ENCODE measurements around the gene MINDY1. TPM values are rescaled to one million over a fixed set of nuclear protein-coding genes. Genes with fewer than 3 reads are reported as not detected.

The MINDY1 gene
- total RNA-seq, 1 donor from 2014 or later: 16.2 TPM

GRCh38 chr1:150961756-150962155, 44.9 kb downstream of the MINDY1 start:
- H3K9me3 ChIP-seq (ENCODE audit: control insufficient read depth in 3 of 3, low read length in 3 of 3): no peaks in the 10 kb centered on the region
- peaks cover 57 to 81% (median 67%) of the 10 kb centered on the region in 3 donors for H3K36me3 ChIP-seq (ENCODE audit: control insufficient read depth in 3 of 3, insufficient read depth in 3 of 3, low read length in 3 of 3)
- H3K4me1 ChIP-seq (ENCODE audit: control insufficient read depth in 3 of 3, insufficient read depth in 3 of 3, low read length in 3 of 3): no peaks in the 10 kb centered on the region

GRCh38 chr1:150960646-150961045, 46.1 kb downstream of the MINDY1 start:
- H3K9ac ChIP-seq (ENCODE audit: low read depth in 1 of 3, low read length in 3 of 3): no peak overlapping the region
- H3K36me3 ChIP-seq (ENCODE audit: control insufficient read depth in 3 of 3, insufficient read depth in 3 of 3, low read length in 3 of 3): peaks cover 46 to 70% (median 60%) of the 10 kb centered on the region in 3 donors

More at GRCh38 chr1:150961756-150962155, 44.9 kb downstream of the MINDY1 start:
- H3K27me3 ChIP-seq (ENCODE audit: control insufficient read depth in 3 of 3, insufficient read depth in 3 of 3, low read length in 3 of 3): no peaks in the 10 kb centered on the region
- no peak overlapping the region for H3K4me3 ChIP-seq (ENCODE audit: low read length in 3 of 3)
- H3K27ac ChIP-seq (ENCODE audit: low read depth, low read length): no peak overlapping the region
- H3K9ac ChIP-seq (ENCODE audit: low read depth in 1 of 3, low read length in 3 of 3): no peak overlapping the region

GRCh38 chr1:150957666-150958065, 49.0 kb downstream of the MINDY1 start:
- no peaks in the 10 kb centered on the region for H3K4me1 ChIP-seq (ENCODE audit: control insufficient read depth in 3 of 3, insufficient read depth in 3 of 3, low read length in 3 of 3)
- peaks cover 38 to 62% (median 51%) of the 10 kb centered on the region in 3 donors for H3K36me3 ChIP-seq (ENCODE audit: control insufficient read depth in 3 of 3, insufficient read depth in 3 of 3, low read length in 3 of 3)
- no peaks in the 10 kb centered on the region for H3K27me3 ChIP-seq (ENCODE audit: control insufficient read depth in 3 of 3, insufficient read depth in 3 of 3, low read length in 3 of 3)
- no peak overlapping the region for H3K4me3 ChIP-seq (ENCODE audit: low read length in 3 of 3)
- no peak overlapping the region for H3K27ac ChIP-seq (ENCODE audit: low read depth, low read length)
- no peak overlapping the region for H3K9ac ChIP-seq (ENCODE audit: low read depth in 1 of 3, low read length in 3 of 3)
- H3K9me3 ChIP-seq (ENCODE audit: control insufficient read depth in 3 of 3, low read length in 3 of 3): no peaks in the 10 kb centered on the region

More at GRCh38 chr1:150960646-150961045, 46.1 kb downstream of the MINDY1 start:
- Histone ChIP-seq H3K27ac (ENCODE audit: low read depth, low read length) (no peak overlapping the region), H3K4me3 (ENCODE audit: low read length in 3 of 3) (no peak overlapping the region), H3K4me1 (ENCODE audit: control insufficient read depth in 3 of 3, insufficient read depth in 3 of 3, low read length in 3 of 3) (no peaks in the 10 kb centered on the region), H3K9me3 (ENCODE audit: control insufficient read depth in 3 of 3, low read length in 3 of 3) (no peaks in the 10 kb centered on the region), H3K27me3 (ENCODE audit: control insufficient read depth in 3 of 3, insufficient read depth in 3 of 3, low read length in 3 of 3) (no peaks in the 10 kb centered on the region)

- Histone ChIP-seq H3K36me3 (ENCODE audit: control insufficient read depth in 3 of 3, insufficient read depth in 3 of 3, low read length in 3 of 3) (peaks cover 37 to 64% (median 56%) of the 10 kb centered on the region in 3 donors), H3K4me3 (ENCODE audit: low read length in 3 of 3) (no peak overlapping the region), H3K4me1 (ENCODE audit: control insufficient read depth in 3 of 3, insufficient read depth in 3 of 3, low read length in 3 of 3) (no peaks in the 10 kb centered on the region), H3K27me3 (ENCODE audit: control insufficient read depth in 3 of 3, insufficient read depth in 3 of 3, low read length in 3 of 3) (no peaks in the 10 kb centered on the region), H3K9ac (ENCODE audit: low read depth in 1 of 3, low read length in 3 of 3) (no peak overlapping the region), H3K27ac (ENCODE audit: low read depth, low read length) (no peak overlapping the region), H3K9me3 (ENCODE audit: control insufficient read depth in 3 of 3, low read length in 3 of 3) (no peaks in the 10 kb centered on the region)
Observed at GRCh38 chr1:150955280-150955679, 51.4 kb downstream of the MINDY1 start.

- Histone ChIP-seq H3K36me3 (ENCODE audit: control insufficient read depth in 3 of 3, insufficient read depth in 3 of 3, low read length in 3 of 3) (peaks cover 40 to 67% (median 56%) of the 10 kb centered on the region in 3 donors), H3K27me3 (ENCODE audit: control insufficient read depth in 3 of 3, insufficient read depth in 3 of 3, low read length in 3 of 3) (no peaks in the 10 kb centered on the region), H3K27ac (ENCODE audit: low read depth, low read length) (no peak overlapping the region), H3K9ac (ENCODE audit: low read depth in 1 of 3, low read length in 3 of 3) (no peak overlapping the region), H3K4me3 (ENCODE audit: low read length in 3 of 3) (no peak overlapping the region), H3K9me3 (ENCODE audit: control insufficient read depth in 3 of 3, low read length in 3 of 3) (no peaks in the 10 kb centered on the region), H3K4me1 (ENCODE audit: control insufficient read depth in 3 of 3, insufficient read depth in 3 of 3, low read length in 3 of 3) (no peaks in the 10 kb centered on the region)
Observed at GRCh38 chr1:150954708-150955107, 52.0 kb downstream of the MINDY1 start.

Small RNAs within 50 kb of the gene (small RNA-seq; reads per million reads assigned to genes)
- gene RNU6-884P: not detected

Other genes starting within 250 kb of the MINDY1 start
- 29.2 TPM for gene CTSS, start 241.1 kb downstream of the MINDY1 start, total RNA-seq
- 55.3 TPM for gene CTSK, start 198.6 kb downstream of the MINDY1 start, total RNA-seq
- gene ARNT, start 130.3 kb downstream of the MINDY1 start, total RNA-seq: 31.8 TPM
- gene CTXND2, start 119.8 kb downstream of the MINDY1 start, total RNA-seq: not detected
- 47.5 TPM for gene SETDB1, start 80.5 kb downstream of the MINDY1 start, total RNA-seq
- 44.4 TPM for gene CERS2, start 32.1 kb downstream of the MINDY1 start, total RNA-seq
- not detected for gene ANXA9, start 24.6 kb downstream of the MINDY1 start, total RNA-seq
- gene PRUNE1, start 1.5 kb upstream of the MINDY1 start, total RNA-seq: 9.9 TPM
- gene BNIPL, start 29.7 kb upstream of the MINDY1 start, total RNA-seq: 0.52 TPM
- 1.6 TPM for gene C1orf56, start 40.8 kb upstream of the MINDY1 start, total RNA-seq
- 27.1 TPM for gene CDC42SE1, start 52.7 kb upstream of the MINDY1 start, total RNA-seq
- 2.1 TPM for gene MLLT11, start 53.5 kb upstream of the MINDY1 start, total RNA-seq
- 7.8 TPM for gene GABPB2, start 63.9 kb upstream of the MINDY1 start, total RNA-seq
- 15.7 TPM for gene SEMA6C, start 139.7 kb upstream of the MINDY1 start, total RNA-seq
- gene TNFAIP8L2, start 149.7 kb upstream of the MINDY1 start, total RNA-seq: 4.2 TPM
- gene LYSMD1, start 159.0 kb upstream of the MINDY1 start, total RNA-seq: 9.9 TPM
- 24.5 TPM for gene SCNM1, start 159.2 kb upstream of the MINDY1 start, total RNA-seq
- gene TMOD4, start 169.1 kb upstream of the MINDY1 start, total RNA-seq: 50.6 TPM
- gene VPS72, start 183.3 kb upstream of the MINDY1 start, total RNA-seq: 35.0 TPM
- 51.7 TPM for gene PIP5K1A, start 191.7 kb upstream of the MINDY1 start, total RNA-seq
- 145 TPM for gene PSMD4, start 247.8 kb upstream of the MINDY1 start, total RNA-seq

All from skeletal muscle tissue (tissue), 5 donors.